NCI-H2227 treated with DMSO at 0.1 percent for 48 hours (cell line): Measurements from ENCODE around the gene TMEM81.

Experiments
- DNase-seq: peaks from one replicate; lab custom pipeline; 2025; lab: John Stamatoyannopoulos, UW

Gene TMEM81

GRCh38 chr1:205058853-205059252 lies 25.4 kb downstream of the TMEM81 start:
- DNase-seq, result no peak

GRCh38 chr1:205057808-205058575 lies 26.3 kb downstream of the TMEM81 start:
- no peak for DNase-seq

DNA sequence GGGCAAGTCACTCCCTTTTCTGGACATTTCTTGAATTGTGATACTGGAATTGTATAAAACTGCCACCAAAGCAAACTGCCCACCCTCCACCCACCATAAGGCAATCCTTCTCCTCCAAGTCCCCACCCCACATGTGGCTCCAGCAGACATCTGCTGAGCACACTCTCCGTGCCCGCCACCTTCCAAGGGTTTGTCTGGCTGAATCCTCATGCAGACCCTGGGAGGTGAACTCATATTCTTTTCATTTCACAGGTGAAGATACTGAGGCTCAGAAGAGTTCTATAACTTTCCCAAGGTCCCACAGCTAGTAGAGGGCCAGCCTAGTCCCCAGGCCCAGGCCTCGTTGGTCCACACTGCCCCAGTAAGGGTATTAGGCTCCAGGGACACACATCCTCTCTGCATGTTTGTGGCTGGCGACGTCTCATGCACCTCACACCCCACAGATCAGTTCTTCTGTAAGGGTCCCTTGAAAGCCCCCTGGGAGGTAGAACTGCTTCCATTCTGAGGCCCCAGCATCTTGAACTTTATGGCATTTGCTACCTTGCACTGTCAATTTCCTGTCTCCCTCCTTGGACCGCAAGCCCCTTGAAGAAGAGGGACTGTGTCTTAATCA lies 27.2 kb downstream of the TMEM81 start:
- no peak for DNase-seq

DNA sequence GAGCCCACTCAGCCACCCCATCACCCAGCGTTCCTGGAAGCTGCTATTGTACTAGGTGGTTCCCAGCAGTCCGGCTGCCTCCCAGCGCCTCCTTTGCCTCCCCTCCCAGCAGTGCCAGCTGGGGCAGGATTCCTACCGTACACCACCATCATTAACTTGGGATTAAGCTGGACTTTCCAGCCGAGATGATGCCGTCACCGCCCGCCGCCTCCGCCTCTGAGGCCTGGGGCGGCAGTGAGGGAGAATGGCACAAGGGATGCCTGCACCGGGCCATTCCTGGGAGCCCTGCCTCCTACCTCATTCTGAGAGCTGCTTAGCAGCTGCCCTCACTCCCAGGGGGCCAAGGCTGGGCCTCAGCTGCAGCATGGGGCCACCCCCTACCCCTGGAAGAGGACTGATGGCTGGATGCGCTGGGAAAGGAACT lies 28.1 kb downstream of the TMEM81 start:
- DNase-seq, result peak; percentile 58

- DNase-seq, result no peak
Observed at GRCh38 chr1:205054013-205054412, 30.2 kb downstream of the TMEM81 start.

- no peak for DNase-seq
Observed at GRCh38 chr1:205053296-205053695, 31.0 kb downstream of the TMEM81 start.

DNA sequence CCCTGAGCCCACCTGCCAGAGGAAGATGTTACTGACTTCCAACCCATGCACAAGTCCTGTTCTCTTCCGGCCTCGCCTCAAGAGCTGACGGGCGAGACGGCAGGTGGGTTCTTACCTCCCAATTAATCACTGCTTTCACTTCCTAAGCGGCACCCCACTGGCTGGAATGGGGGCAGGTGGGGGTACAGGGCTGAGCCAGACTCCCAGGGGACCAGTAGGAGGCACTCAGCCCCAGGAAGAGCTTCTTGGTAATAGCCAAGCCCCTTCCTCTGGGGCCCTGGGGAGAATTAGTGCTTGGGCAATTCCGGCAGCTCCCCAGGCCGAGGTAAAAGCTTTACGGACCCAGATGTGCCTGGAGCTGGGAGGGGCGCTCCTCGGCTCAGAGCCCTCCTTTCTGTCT lies 31.6 kb downstream of the TMEM81 start:
- no peak for DNase-seq

DNA sequence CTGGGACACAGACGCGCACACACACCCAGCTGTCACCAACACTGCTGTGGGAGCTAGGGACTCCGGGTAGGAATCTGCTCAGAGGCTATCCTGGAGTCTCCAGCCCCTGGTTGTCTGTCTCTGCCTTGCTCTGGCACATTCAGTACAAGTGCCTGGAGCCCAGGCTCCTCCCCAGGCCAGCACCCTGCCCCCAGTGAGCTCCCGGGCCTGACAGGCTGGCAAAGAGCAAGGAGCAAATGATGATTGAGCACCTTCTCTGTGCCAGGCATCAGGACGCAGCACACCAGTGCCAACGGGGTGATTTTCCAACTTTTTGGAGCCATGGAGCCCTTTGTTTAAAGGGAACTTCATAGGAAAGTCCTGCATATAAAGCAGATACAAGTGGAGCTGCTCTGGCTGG lies 34.8 kb downstream of the TMEM81 start:
- DNase-seq, result no peak

GRCh38 chr1:205048382-205048781 lies 35.9 kb downstream of the TMEM81 start:
- no peak for DNase-seq

DNA sequence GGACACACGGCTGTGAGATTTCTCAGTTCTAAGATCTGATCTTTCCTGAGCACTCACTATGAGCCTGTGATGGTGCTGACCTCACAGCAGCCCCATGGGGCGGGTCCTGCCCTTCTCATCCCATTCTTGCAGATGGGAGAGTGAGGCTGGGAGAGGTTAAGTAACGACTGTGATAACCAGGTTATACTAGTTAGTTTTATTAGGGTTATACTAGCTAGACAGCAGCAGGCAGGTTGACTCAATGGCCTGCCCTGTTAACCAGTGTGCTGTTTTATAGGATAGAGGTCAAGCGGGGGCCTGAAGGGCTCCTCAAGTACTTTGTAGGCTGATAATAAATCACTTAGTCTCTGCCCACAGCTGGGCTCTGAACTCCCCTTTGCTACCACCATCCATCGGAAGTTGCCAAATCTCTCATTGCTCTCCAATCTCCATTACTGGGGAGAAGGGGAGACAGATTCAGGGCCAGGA lies 36.5 kb downstream of the TMEM81 start:
- no peak for DNase-seq

GRCh38 chr1:205046870-205047269 lies 37.4 kb downstream of the TMEM81 start:
- DNase-seq, result no peak

GRCh38 chr1:205045146-205045545 lies 39.1 kb downstream of the TMEM81 start:
- DNase-seq, result no peak

DNA sequence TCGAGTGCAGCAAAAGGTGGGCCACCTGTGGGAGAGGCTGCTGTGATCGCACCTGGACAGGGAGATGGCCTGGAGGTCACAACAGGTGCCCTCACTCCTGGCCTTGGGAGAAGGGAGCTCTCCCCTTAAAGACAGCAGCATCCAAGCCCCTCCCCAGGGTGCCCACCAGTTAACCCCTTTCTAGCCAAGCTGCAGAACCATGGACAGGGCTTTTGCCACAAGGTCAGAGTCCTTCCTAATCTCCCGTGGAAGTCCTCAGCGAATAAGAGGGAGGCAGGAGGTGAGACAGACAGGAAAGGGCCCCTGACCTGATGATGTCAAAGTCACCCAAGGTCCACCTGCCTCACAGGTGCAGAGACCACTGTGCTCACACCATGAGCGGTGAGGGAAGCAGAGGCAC lies 39.5 kb downstream of the TMEM81 start:
- no peak for DNase-seq

- no peak for DNase-seq
Observed at GRCh38 chr1:205043866-205044265, 40.4 kb downstream of the TMEM81 start.

- peak; percentile 57 for DNase-seq
Observed at GRCh38 chr1:205042911-205043806, 41.1 kb downstream of the TMEM81 start, which contains the start of gene CNTN2. Gene CNTN2 (plus strand): TSS chr1:205043212. CDS start chr1:205053186, 9,974 bp downstream.

DNA sequence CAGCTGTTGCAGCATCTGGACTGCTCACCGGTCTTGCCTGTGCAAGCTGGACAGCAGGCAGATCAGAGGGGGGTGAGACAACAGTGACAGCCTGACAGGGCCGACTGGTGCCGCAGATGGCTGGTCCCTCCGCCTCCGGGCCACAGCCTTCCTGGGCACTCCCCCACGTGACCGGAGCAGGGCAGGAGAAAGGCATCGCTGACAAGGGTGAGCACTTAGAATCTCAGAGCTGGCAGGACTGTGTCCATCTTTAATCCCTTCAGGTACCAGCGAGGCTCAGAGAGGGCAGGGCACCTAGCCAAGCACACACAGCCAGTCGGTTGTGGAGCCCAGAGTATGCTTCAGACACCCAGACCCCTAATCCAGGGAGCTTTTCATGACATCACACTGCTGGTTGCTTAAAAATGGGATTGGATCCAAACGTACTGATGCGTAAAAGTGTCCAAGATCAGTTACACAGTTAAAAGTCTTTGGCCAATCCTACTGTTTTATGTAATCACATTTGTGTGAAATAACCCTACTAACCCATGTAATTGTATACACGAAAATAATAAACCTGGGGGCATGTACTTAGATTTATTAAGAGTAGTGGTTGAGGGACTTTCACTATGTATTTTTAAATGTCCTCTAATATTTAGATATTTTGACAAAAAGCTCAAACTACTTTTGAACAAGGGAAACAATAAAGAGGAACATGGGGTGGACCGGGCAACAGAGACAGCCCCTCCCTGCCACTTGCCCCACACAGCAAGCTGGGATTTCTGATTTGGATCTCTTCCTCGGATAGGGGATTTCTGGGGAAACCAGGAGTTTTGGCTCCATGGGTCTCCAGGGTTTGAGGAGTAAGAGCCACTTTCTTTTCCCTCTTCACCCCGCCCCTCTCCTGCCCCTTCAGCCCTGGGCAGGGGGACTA lies 42.0 kb downstream of the TMEM81 start:
- DNase-seq, result no peak

- DNase-seq, result no peak
Observed at GRCh38 chr1:205041001-205041715, 43.1 kb downstream of the TMEM81 start.

DNA sequence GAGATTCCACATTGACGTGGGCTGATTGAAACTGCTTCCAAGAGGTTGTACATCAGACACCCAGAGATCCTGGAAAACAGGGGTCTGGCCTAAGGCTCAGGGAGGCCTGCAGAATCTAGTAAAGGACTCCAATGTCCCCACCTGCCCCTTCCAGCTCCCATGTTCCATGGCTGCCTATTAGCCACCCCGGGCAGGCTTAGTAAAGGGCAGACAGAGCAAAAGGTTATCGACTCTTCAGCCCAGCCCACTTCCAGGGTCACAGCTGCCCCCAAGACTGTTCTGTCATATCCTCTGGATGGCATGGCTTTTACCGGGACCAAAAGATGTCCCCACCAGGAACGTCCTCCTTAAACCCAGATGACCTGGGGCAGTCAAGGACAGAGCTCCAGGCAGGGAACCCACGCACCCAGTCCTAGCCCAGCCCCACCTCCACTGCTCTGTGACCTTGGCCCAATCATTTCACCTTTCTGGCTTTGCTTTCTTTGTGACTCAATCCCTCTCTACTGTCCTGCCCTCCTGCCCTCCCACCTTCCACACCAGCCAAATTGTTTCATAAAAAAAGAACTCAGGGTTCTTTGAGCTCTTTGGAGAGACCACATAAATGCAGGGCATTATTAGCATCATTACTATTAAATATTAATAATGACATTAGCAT lies 46.0 kb downstream of the TMEM81 start:
- no peak for DNase-seq

GRCh38 chr1:205037539-205037938 lies 46.7 kb downstream of the TMEM81 start:
- DNase-seq, result no peak
